Left ventricle myocardium inferior (tissue), 1 donor: ENCODE data around the gene LIPC. TPM values are rescaled to one million over a fixed set of nuclear protein-coding genes. Genes with fewer than 3 reads are reported as not detected.

ENCODE experiments used
- DNase-seq: peaks from one replicate; pipeline ENCODE4 v3.0.0-alpha.2; 2020
- H3K27ac ChIP-seq: fragments of 200-600 bp; replicated peaks from 2 replicates; pipeline ENCODE4 v1.8.0; 2021
- H3K27me3 ChIP-seq: fragments of 200-600 bp; 2 replicates; pipeline ENCODE4 v1.8.0; 2021; ENCODE audit warnings: low read depth
- H3K36me3 ChIP-seq: fragments of 200-600 bp; 2 replicates; pipeline ENCODE4 v1.8.0; 2021
- H3K4me1 ChIP-seq: fragments of 200-600 bp; 2 replicates; pipeline ENCODE4 v1.8.0; 2021
- H3K4me3 ChIP-seq: fragments of 200-600 bp; 2 replicates; pipeline ENCODE4 v1.8.0; 2021; ENCODE audit warnings: mild to moderate bottlenecking, moderate library complexity
- H3K9me3 ChIP-seq: fragments of 200-600 bp; replicated peaks from 2 replicates; pipeline ENCODE4 v1.8.0; 2021
- intact Hi-C: fragments of 100-400 bp; cut with micrococcal nuclease; formaldehyde crosslinking; loops from one replicate; pipeline ENCODE4 v1.11.0; 2022
- total RNA-seq: library from RNA; stranded (reverse); fragmentation: NEBNext Ultra II Directional; extraction: Animal tissue kit (Norgen Biotek cat#: 25700); gene quantifications from one replicate; pipeline ENCODE4 v1.2.1, GENCODE V29; 2021
- TF ChIP-seq, protein P1 (sequence below): fragments of 200-600 bp; IDR thresholded peaks from 2 replicates; pipeline ENCODE4 v1.8.0; 2021; ENCODE audit warnings: antibody characterized with exemption, mild to moderate bottlenecking, borderline replicate concordance
- donor health status: DM: no; HTN: yes; CAD: no; lungs with severe emphysema.

Gene LIPC
- total RNA-seq, 1 donor from 2014 or later, result 1.5 TPM

GRCh38 chr15:58530056-58530590, 98.3 kb downstream of the LIPC start:
- Histone ChIP-seq H3K36me3 (no peaks in the 10 kb centered on the region), H3K4me1 (peaks cover 33% of the 10 kb centered on the region)

DNA sequence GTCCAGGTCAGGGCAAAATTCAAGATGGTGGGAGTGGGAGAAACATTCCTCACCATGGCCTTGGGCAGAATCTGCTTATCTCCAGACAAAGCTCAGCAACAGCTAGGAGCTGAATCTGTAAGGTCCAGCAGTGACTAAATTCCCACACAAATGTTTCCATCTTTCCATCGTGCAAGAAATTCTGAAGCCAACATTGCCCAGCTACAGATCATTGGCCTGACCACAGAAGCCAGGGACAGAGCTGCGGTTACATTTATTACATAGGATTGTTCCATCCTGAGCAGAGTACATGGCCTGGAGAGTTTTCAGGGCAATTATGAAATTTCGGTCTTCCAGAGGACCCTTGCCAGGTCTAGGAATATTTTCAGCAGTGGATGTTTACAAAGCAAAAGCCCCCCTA, 100.3 kb downstream of the LIPC start:
- intact Hi-C loops, result no loop called here
- Histone ChIP-seq H3K4me3 (no peak overlapping the region), H3K4me1 (peaks cover 18% of the 10 kb centered on the region), H3K36me3 (no peaks in the 10 kb centered on the region), H3K27me3 (no peaks in the 10 kb centered on the region), H3K27ac (no peak overlapping the region), H3K9me3 (no peaks in the 10 kb centered on the region)
- TF ChIP-seq, protein P1, sequence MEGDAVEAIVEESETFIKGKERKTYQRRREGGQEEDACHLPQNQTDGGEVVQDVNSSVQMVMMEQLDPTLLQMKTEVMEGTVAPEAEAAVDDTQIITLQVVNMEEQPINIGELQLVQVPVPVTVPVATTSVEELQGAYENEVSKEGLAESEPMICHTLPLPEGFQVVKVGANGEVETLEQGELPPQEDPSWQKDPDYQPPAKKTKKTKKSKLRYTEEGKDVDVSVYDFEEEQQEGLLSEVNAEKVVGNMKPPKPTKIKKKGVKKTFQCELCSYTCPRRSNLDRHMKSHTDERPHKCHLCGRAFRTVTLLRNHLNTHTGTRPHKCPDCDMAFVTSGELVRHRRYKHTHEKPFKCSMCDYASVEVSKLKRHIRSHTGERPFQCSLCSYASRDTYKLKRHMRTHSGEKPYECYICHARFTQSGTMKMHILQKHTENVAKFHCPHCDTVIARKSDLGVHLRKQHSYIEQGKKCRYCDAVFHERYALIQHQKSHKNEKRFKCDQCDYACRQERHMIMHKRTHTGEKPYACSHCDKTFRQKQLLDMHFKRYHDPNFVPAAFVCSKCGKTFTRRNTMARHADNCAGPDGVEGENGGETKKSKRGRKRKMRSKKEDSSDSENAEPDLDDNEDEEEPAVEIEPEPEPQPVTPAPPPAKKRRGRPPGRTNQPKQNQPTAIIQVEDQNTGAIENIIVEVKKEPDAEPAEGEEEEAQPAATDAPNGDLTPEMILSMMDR, result no peak
- no peak for DNase-seq

More at GRCh38 chr15:58530056-58530590, 98.3 kb downstream of the LIPC start:
- TF ChIP-seq, protein P1, result no peak
- intact Hi-C loops, result no loop called here
- Histone ChIP-seq H3K9me3 (no peaks in the 10 kb centered on the region), H3K27me3 (no peaks in the 10 kb centered on the region), H3K27ac (no peak overlapping the region), H3K4me3 (no peak overlapping the region)
- DNase-seq, result no peak

DNA sequence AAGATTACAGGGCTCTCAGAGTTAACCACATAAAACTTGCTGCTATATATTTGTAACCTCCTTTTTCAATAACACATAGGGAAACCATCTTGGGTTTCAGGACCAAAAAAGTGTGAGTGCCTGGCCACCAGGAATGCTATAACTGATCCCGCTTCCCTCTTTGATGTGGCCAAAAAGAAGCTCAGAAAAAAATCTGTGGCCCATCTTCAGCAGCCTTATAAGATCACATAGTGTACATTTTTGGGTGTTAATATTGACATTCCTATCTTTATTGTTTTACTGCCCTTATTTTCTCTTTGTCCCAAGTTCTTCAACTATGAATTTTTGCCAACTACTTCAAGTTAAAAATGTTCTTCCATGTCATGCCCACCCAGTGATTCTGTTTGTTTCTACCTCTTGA, 102.8 kb downstream of the LIPC start:
- Histone ChIP-seq H3K27ac (no peak overlapping the region), H3K27me3 (no peaks in the 10 kb centered on the region), H3K4me3 (no peak overlapping the region), H3K4me1 (no peaks in the 10 kb centered on the region), H3K9me3 (no peaks in the 10 kb centered on the region), H3K36me3 (no peaks in the 10 kb centered on the region)
- no peak for DNase-seq
- TF ChIP-seq, protein P1, result no peak
- intact Hi-C loops, result no loop called here

DNA sequence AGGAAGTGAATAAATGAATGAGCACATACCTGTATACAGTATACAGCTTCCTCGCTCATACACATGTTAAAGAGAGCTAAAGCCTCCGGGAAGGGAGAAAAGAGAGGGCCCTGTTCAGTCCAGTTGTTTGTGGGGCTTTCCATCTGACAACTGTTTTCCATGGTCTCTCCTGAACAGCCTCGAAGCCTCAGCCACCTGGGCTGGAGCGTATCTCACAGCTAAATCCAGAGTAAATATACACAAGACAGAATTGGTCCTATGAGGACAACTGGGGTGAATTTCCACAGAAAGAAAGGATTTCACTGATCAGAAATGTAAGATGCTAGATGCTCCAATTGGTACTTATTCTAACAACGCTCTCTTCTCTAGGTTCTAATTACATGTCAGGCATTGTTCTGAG, 103.5 kb downstream of the LIPC start:
- TF ChIP-seq, protein P1, result no peak
- no peaks in the 10 kb centered on the region for H3K9me3 ChIP-seq
- no peak overlapping the region for H3K4me3 ChIP-seq
- intact Hi-C loops, result no loop called here
- H3K36me3 ChIP-seq, result no peaks in the 10 kb centered on the region
- no peaks in the 10 kb centered on the region for H3K4me1 ChIP-seq
- no peak for DNase-seq
- no peak overlapping the region for H3K27ac ChIP-seq
- no peaks in the 10 kb centered on the region for H3K27me3 ChIP-seq

- Histone ChIP-seq H3K4me1 (no peaks in the 10 kb centered on the region), H3K4me3 (no peak overlapping the region), H3K9me3 (no peaks in the 10 kb centered on the region), H3K27me3 (no peaks in the 10 kb centered on the region), H3K36me3 (no peaks in the 10 kb centered on the region), H3K27ac (no peak overlapping the region)
- intact Hi-C loops, result no loop called here
- no peak for DNase-seq
- TF ChIP-seq, protein P1, result no peak
These were observed 104.1 kb downstream of the LIPC start for GRCh38 chr15:58535894-58536293.

GRCh38 chr15:58536414-58536813, 104.6 kb downstream of the LIPC start:
- TF ChIP-seq, protein P1, result no peak
- Histone ChIP-seq H3K36me3 (no peaks in the 10 kb centered on the region), H3K4me3 (no peak overlapping the region), H3K4me1 (no peaks in the 10 kb centered on the region), H3K27me3 (no peaks in the 10 kb centered on the region), H3K9me3 (no peaks in the 10 kb centered on the region), H3K27ac (no peak overlapping the region)
- intact Hi-C loops, result no loop called here
- DNase-seq, result no peak
